A673 (cell line): Measurements from ENCODE around the gene COX5B. TPM values are rescaled to one million over a fixed set of nuclear protein-coding genes. Genes with fewer than 3 reads are reported as not detected.
A peak's percentile ranks its signal among the peaks of the same experiment; 100 is the strongest.

Experiments used
- BruUV-seq: library from RNA; stranded (reverse); fragments of 400-500 nt; replicated peaks from 2 replicates; lab custom pipeline; 2021; lab: Mats Ljungman, UMichigan
- CTCF ChIA-PET: fragments of 300-600 bp; sonication (Branson Sonifier 250); formaldehyde crosslinking; loops from one replicate; lab custom pipeline; 2022; ENCODE audit warnings: antibody characterized with exemption; lab: Charles Lee
- POLR2A ChIA-PET: fragments of 300-600 bp; sonication (Branson Sonifier 250); formaldehyde crosslinking; loops from one replicate; lab custom pipeline; 2022; ENCODE audit warnings: antibody characterized with exemption; ENCODE audit not compliant: low non-redundant PET; lab: Charles Lee
- DNase-seq: peaks from one replicate; pipeline ENCODE4 v3.0.0-alpha.2; 2015; ENCODE audit warnings: low spot score
- H3K27ac ChIP-seq: fragments of 200-600 bp; sonication (generic); 2 replicates; pipeline ENCODE4 v1.5.1; 2016; ENCODE audit warnings: mixed run types, low read depth, mild to moderate bottlenecking, mixed read lengths, antibody characterized with exemption, low read length; ENCODE audit not compliant: poor library complexity, severe bottlenecking
- H3K27me3 ChIP-seq: fragments of 200-600 bp; sonication (generic); replicated peaks from 2 replicates; pipeline ENCODE4 v1.6.1; 2017; ENCODE audit warnings: mixed run types, low read depth, mild to moderate bottlenecking, mixed read lengths, antibody characterized with exemption, low read length; ENCODE audit not compliant: insufficient read depth, poor library complexity
- H3K36me3 ChIP-seq: fragments of 200-600 bp; sonication (generic); 2 replicates; pipeline ENCODE4 v1.6.1; 2016; ENCODE audit warnings: mixed run types, mild to moderate bottlenecking, mixed read lengths, antibody characterized with exemption, low read length; ENCODE audit not compliant: insufficient read depth, poor library complexity, severe bottlenecking
- H3K4me1 ChIP-seq: fragments of 200-600 bp; sonication (generic); 2 replicates; pipeline ENCODE4 v1.6.1; 2017; ENCODE audit warnings: mixed run types, mild to moderate bottlenecking, mixed read lengths, antibody characterized with exemption, low read length; ENCODE audit not compliant: insufficient read depth, poor library complexity, severe bottlenecking
- H3K4me3 ChIP-seq: fragments of 200-600 bp; sonication (generic); 2 replicates; pipeline ENCODE4 v1.5.1; 2016; ENCODE audit warnings: low read depth, mixed run types, mild to moderate bottlenecking, mixed read lengths, low read length; ENCODE audit not compliant: poor library complexity, severe bottlenecking
- H3K9me3 ChIP-seq: fragments of 200-600 bp; sonication (generic); 2 replicates; pipeline ENCODE4 v1.6.1; 2016; ENCODE audit warnings: mixed run types, low read depth, mild to moderate bottlenecking, mixed read lengths, antibody characterized with exemption, low read length; ENCODE audit not compliant: poor library complexity, severe bottlenecking
- CTCF ChIP-seq: fragments of 300-800, 200-600 bp; sonication (generic); conservative IDR thresholded peaks from 2 replicates; pipeline ENCODE4 v1.5.1; 2017; ENCODE audit warnings: low read depth, mild to moderate bottlenecking, antibody characterized with exemption, low read length, moderate library complexity, mixed read lengths
- EZH2 ChIP-seq: fragments of 200-600 bp; sonication (generic); IDR thresholded peaks from 2 replicates; pipeline ENCODE4 v1.6.1; 2017; ENCODE audit warnings: borderline replicate concordance, low read depth, mild to moderate bottlenecking, mixed read lengths, antibody characterized with exemption, low read length; ENCODE audit not compliant: poor library complexity, severe bottlenecking
- intact Hi-C: fragments of 100-400 bp; cut with micrococcal nuclease; formaldehyde crosslinking; loops from one replicate; pipeline ENCODE4 v1.10.0; 2022; ENCODE audit not compliant: unreplicated experiment
- total RNA-seq: library from RNA; stranded (reverse); gene quantifications from 2 replicates; pipeline ENCODE4 v1.2.3, GENCODE V29; 2021

COX5B gene
- total RNA-seq, 1 experiment from 2014 or later, result 205 TPM

DNA sequence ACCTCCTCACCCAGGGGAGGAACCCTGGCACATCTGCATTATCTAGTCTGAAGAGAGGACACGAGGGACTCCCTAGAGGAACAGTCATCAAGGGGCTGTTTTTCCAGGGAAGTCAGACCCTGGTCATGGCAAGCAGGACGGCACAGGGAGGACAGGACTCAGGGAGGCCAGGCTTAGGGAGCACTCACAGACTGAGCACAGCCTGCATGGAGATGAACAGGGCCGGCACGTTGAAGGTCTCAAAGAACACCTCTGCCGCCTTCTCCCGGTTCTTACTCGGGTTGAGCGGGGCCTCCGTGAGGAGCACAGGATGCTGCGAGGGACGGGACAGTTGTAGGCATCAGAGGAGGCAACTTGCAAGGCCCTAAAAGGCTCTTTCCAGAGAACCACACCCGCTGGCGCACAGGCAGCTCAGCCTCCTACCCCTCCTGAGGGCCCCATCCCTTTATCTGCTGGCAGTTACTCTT, 12.9 kb downstream of the COX5B start:
- intact Hi-C loops, result no loop called here
- peaks cover 10% of the 10 kb centered on the region for H3K4me1 ChIP-seq
- DNase-seq, result no peak
- CTCF ChIA-PET, result no interaction called here
- POLR2A ChIA-PET, result no interaction called here
- H3K36me3 ChIP-seq, result peaks cover 5% of the 10 kb centered on the region
- H3K9me3 ChIP-seq, result peaks cover 4% of the 10 kb centered on the region
- BruUV-seq, result no TSS peak
- no peak for TF ChIP-seq CTCF
- TF ChIP-seq EZH2, result no peak
- H3K27ac ChIP-seq, result no peak overlapping the region
- no peaks in the 10 kb centered on the region for H3K27me3 ChIP-seq
- no peak overlapping the region for H3K4me3 ChIP-seq

DNA sequence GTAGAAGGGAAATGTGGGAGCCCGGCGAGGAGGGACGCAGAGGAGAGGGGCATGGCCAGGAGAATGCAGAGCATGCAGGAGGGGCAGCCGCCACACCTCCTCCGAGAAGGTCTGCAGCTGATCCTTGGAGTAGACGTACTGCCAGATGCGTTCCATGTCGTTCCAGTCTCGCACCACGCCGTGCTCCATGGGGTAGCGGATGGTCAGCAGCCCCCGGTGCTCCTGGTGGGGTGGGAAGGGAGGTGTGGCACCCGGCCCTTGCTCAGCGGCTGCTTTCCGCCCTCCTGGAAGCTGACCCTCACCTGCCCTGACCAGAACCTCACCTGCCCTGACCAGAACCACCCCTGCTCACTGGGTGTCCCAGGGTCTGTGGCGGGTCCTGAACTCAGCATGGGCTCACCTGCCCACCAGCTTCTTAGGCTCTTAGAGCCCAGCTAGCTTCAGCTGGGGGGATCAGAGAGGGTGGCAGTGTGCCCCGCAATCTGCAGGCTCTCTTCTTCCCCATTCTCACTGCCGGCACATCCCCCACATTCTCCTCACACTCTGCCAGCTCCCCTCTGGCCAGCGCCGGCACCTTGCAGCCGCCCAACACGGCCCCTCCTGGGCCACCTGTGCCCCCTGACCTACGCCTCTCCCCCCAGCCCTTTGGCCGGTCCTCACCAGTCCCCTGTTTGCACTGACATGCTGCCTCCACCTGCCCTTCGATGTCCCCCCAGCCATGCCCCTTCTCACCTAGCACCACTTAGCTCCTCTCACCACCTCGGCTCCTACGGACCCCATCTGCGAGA, 13.6 kb downstream of the COX5B start:
- DNase-seq, result no peak
- TF ChIP-seq CTCF (no peak), EZH2 (no peak)
- CTCF ChIA-PET, result no interaction called here
- Histone ChIP-seq H3K27ac (no peak overlapping the region), H3K9me3 (no peaks in the 10 kb centered on the region), H3K36me3 (peaks cover 5% of the 10 kb centered on the region), H3K4me3 (no peak overlapping the region), H3K27me3 (no peaks in the 10 kb centered on the region), H3K4me1 (peaks cover 10% of the 10 kb centered on the region)
- POLR2A ChIA-PET, result interaction anchor here (0.6 kb wide), 1 partner anchor 18 kb away, joined by 3 read pairs; no protein-coding TSS in a partner anchor
- intact Hi-C loops, result no loop called here
- no TSS peak for BruUV-seq

DNA sequence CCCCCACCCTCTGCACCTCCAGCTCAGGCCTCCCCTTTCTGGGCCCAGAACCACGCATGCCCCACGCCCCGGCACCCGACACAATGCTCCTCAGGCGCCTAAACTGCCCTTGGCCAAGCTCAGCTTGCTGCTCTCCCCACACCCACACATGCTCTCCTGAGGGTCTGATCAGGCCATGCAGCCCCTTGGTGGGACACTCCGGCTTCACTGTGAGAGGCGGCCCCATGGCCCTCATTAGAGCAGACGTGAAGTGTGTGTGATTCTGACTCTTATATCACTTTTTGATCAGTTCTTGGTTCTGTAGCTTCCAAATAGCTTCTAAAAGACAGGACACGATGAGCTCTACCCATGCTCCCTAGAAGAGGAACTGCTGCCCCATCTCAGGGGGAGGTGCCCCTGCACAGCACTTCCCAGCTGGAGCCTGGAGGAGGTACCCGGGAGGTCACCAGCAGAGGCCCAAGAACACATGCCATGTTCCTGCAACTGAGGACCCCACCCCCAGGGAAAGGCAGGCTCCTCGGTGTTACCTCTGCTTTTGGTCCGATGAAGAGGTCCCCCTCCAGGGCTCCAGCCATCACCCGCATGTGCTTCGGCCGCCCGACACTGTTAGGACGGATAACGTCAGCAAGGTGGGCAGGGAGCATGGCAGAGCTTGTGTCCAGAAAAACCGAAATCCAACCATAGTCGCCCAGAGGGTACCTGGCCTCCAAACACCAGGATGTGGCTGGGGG, 14.3 kb downstream of the COX5B start:
- H3K9me3 ChIP-seq, result no peaks in the 10 kb centered on the region
- ChIA-PET CTCF (no interaction called here), POLR2A (no interaction called here)
- H3K27ac ChIP-seq, result peak overlapping the region; percentile 10
- H3K27me3 ChIP-seq, result no peaks in the 10 kb centered on the region
- no peak for DNase-seq
- no TSS peak for BruUV-seq
- H3K4me3 ChIP-seq, result no peak overlapping the region
- H3K36me3 ChIP-seq, result peaks cover 5% of the 10 kb centered on the region
- H3K4me1 ChIP-seq, result peaks cover 10% of the 10 kb centered on the region
- TF ChIP-seq EZH2 (no peak), CTCF (no peak)
- intact Hi-C loops, result no loop called here
